ENCODE measurements around the gene PPP6R1. TPM values are rescaled to one million over a fixed set of nuclear protein-coding genes. Genes with fewer than 3 reads are reported as not detected.
A peak's percentile ranks its signal among the peaks of the same experiment; 100 is the strongest.

PPP6R1 gene
- total and polyA plus RNA-seq, 2 of the 13 experiments (the other 11 are each of a cell fraction or from before 2014, with no cell fraction given): 25.8 to 54.0 TPM

DNA sequence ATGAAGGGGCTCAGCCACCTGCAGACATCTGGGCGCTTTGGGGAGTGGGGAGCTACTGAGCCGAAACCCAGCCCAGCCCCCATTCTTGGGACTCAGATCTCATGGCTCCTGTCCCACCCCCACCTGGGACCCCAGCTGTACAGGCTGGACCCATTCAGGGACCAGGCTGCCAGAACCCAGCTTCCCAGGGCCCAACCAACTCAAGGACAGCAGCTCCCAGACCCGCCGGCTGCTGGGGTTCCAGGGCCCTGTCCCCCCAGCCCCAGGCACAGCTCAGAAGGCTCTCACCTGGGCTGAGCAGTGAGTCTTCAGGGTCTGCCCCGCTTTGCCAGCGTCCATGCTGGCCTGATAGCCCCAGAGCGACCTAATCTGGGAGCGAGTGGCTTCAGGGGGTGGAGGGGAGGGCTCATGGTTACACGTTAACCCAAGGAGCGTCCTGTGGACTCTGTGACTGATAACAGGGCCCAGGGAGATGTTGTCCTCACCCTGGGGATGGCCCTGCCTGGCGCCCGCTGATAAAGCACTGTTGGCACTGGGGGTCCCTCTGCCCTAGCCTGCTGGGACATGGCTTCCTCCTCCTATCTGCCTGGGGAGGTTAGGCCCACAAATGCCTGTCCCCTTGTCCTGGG, 30.3 kb downstream of the PPP6R1 start, which contains the start of gene TMEM86B (continued):
- TF ChIP-seq, protein P1, sequence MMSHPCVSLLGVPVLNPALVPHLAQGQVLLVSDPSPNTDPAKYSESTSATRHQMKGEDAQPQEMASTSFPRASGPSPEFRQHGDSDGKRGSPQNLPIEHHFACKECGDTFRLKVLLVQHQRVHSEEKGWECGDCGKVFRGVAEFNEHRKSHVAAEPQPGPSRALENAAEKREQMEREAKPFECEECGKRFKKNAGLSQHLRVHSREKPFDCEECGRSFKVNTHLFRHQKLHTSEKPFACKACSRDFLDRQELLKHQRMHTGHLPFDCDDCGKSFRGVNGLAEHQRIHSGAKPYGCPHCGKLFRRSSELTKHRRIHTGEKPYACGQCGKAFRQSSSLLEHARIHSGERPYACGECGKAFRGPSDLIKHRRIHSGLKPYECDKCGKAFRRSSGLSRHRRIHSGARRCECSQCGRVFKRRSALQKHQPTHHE (CRISPR knock-in tag; IDR thresholded peaks at IDR 0.05; ENCODE audit: borderline replicate concordance): peak; percentile 65; the same call in 1 of the 2 replicates
- TF ChIP-seq ZNF484 (CRISPR knock-in tag; IDR thresholded peaks at IDR 0.05; ENCODE audit: borderline replicate concordance, low read depth) (no peak), HDAC2 (CRISPR knock-in tag; IDR thresholded peaks at IDR 0.05) (peak; percentile 68), ZNF577 (CRISPR knock-in tag; IDR thresholded peaks at IDR 0.05; ENCODE audit: borderline replicate concordance, low read depth) (no peak), ZNF30 (CRISPR knock-in tag; IDR thresholded peaks at IDR 0.05) (0 out of 2 replicates have a peak, but pooled peaks have one; percentile 62), ZNF143 (CRISPR knock-in tag; IDR thresholded peaks at IDR 0.05) (no peak), KDM5A (IDR thresholded peaks at IDR 0.05; ENCODE audit: borderline replicate concordance, low read length) (no peak), RFX5 (IDR thresholded peaks at IDR 0.05; ENCODE audit: low read depth, low read length) (no peak), ZNF317 (CRISPR knock-in tag; IDR thresholded peaks at IDR 0.05) (0 out of 2 replicates have a peak, but pooled peaks have one; percentile 43), ZNF83 (CRISPR knock-in tag; IDR thresholded peaks at IDR 0.05; ENCODE audit: borderline replicate concordance) (no peak), RBM22 (optimal IDR thresholded peaks at IDR 0.05; ENCODE audit: low read length) (peak; percentile 71), HOXA5 (CRISPR knock-in tag; IDR thresholded peaks at IDR 0.05) (no peak), ZNF570 (CRISPR knock-in tag; IDR thresholded peaks at IDR 0.05; ENCODE audit: borderline replicate concordance) (no peak), TAF1 (CRISPR knock-in tag; IDR thresholded peaks at IDR 0.05) (peak; percentile 48; the same call in 1 of the 2 replicates)
- TF ChIP-seq, protein P2, sequence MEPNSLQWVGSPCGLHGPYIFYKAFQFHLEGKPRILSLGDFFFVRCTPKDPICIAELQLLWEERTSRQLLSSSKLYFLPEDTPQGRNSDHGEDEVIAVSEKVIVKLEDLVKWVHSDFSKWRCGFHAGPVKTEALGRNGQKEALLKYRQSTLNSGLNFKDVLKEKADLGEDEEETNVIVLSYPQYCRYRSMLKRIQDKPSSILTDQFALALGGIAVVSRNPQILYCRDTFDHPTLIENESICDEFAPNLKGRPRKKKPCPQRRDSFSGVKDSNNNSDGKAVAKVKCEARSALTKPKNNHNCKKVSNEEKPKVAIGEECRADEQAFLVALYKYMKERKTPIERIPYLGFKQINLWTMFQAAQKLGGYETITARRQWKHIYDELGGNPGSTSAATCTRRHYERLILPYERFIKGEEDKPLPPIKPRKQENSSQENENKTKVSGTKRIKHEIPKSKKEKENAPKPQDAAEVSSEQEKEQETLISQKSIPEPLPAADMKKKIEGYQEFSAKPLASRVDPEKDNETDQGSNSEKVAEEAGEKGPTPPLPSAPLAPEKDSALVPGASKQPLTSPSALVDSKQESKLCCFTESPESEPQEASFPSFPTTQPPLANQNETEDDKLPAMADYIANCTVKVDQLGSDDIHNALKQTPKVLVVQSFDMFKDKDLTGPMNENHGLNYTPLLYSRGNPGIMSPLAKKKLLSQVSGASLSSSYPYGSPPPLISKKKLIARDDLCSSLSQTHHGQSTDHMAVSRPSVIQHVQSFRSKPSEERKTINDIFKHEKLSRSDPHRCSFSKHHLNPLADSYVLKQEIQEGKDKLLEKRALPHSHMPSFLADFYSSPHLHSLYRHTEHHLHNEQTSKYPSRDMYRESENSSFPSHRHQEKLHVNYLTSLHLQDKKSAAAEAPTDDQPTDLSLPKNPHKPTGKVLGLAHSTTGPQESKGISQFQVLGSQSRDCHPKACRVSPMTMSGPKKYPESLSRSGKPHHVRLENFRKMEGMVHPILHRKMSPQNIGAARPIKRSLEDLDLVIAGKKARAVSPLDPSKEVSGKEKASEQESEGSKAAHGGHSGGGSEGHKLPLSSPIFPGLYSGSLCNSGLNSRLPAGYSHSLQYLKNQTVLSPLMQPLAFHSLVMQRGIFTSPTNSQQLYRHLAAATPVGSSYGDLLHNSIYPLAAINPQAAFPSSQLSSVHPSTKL (CRISPR knock-in tag; IDR thresholded peaks at IDR 0.05): peak; percentile 13; the same call in 1 of the 2 replicates
- TF ChIP-seq, protein P3, sequence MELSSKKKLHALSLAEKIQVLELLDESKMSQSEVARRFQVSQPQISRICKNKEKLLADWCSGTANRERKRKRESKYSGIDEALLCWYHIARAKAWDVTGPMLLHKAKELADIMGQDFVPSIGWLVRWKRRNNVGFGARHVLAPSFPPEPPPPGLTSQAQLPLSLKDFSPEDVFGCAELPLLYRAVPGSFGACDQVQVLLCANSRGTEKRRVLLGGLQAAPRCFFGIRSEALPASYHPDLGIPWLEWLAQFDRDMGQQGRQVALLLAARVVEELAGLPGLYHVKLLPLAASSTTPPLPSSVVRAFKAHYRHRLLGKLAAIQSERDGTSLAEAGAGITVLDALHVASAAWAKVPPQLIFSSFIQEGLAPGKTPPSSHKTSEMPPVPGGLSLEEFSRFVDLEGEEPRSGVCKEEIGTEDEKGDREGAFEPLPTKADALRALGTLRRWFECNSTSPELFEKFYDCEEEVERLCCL (CRISPR knock-in tag; IDR thresholded peaks at IDR 0.05; ENCODE audit: borderline replicate concordance): no peak
- TF ChIP-seq, protein P4, sequence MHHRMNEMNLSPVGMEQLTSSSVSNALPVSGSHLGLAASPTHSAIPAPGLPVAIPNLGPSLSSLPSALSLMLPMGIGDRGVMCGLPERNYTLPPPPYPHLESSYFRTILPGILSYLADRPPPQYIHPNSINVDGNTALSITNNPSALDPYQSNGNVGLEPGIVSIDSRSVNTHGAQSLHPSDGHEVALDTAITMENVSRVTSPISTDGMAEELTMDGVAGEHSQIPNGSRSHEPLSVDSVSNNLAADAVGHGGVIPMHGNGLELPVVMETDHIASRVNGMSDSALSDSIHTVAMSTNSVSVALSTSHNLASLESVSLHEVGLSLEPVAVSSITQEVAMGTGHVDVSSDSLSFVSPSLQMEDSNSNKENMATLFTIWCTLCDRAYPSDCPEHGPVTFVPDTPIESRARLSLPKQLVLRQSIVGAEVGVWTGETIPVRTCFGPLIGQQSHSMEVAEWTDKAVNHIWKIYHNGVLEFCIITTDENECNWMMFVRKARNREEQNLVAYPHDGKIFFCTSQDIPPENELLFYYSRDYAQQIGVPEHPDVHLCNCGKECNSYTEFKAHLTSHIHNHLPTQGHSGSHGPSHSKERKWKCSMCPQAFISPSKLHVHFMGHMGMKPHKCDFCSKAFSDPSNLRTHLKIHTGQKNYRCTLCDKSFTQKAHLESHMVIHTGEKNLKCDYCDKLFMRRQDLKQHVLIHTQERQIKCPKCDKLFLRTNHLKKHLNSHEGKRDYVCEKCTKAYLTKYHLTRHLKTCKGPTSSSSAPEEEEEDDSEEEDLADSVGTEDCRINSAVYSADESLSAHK (CRISPR knock-in tag; IDR thresholded peaks at IDR 0.05; ENCODE audit: borderline replicate concordance): no peak
